Fibroblast of villous mesenchyme (primary cell): Measurements from ENCODE around the gene ZNF611. TPM values are rescaled to one million over a fixed set of nuclear protein-coding genes. Genes with fewer than 3 reads are reported as not detected.
"Not testable (repeated sequence)": the region's sequence is repeated elsewhere in the genome, so short reads cannot be mapped to it uniquely, and the experiment has no call there.

Experiments used
- DNase-seq: peaks from one replicate; pipeline ENCODE4 v3.0.0-alpha.2; 2010; ENCODE audit warnings: low read depth
- H3K4me3 ChIP-seq: 2 replicates; pipeline ENCODE4 v1.5.1; 2011; ENCODE audit warnings: low read depth, mild to moderate bottlenecking, low read length
- total RNA-seq: library from RNA; depleted of rRNA; stranded (reverse); fragments of >200 nt; gene quantifications from 2 replicates; pipeline ENCODE4 v1.2.3, GENCODE V29; 2012
- TF ChIP-seq, protein P1 (sequence below): IDR thresholded peaks from 2 replicates; pipeline ENCODE4 v1.5.1; 2012; ENCODE audit warnings: low read depth, mild to moderate bottlenecking, low read length; ENCODE audit not compliant: insufficient read depth

The ZNF611 gene
- 10.0 and 13.4 TPM in 2 replicates for total RNA-seq

DNA sequence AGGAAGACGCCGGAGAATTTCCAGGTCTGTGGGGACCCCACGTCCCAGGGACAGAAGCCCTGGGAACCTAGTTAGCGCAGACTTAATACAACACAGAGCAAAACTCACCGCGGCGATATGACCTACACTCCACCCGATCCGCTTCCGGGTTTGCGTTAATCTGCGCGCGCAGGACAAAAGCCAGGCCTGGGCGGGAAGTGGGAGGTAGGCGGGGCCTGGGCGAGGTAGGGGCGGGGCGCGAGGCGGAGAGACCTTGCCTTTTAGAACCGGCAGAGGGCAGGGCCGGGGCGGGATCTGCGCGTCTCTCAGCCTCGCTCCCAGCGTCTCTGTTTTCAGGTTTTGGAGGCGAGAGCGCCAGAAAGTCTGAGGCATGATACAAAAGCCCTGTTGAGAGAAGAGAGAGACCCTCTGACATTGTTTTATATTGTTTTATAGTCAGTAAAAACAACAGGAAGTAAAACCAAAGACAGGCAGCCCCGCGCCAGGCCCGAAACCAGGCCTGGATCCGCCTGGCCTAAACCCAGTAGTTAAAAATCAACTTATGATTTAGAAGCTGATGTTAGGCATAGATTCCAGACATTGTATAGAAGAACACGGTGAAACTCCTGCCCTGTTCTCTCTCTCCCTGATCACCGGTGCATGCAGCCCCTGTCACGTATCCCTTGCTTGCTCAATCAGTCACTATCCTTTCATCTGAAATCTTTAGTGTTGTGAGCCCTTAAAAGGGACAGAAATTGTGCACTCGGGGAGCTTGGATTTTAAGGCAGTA is at the start of gene ZNF611:
Gene ZNF611 (minus strand): TSS at position 152 of the 769 bp plus-strand sequence. CDS start 19,150 bp downstream, outside the sequence.
- peak within 1 kb of the TSS; percentile 96 for H3K4me3 ChIP-seq
- DNase-seq = peak; percentile 97
- TF ChIP-seq, protein P1, sequence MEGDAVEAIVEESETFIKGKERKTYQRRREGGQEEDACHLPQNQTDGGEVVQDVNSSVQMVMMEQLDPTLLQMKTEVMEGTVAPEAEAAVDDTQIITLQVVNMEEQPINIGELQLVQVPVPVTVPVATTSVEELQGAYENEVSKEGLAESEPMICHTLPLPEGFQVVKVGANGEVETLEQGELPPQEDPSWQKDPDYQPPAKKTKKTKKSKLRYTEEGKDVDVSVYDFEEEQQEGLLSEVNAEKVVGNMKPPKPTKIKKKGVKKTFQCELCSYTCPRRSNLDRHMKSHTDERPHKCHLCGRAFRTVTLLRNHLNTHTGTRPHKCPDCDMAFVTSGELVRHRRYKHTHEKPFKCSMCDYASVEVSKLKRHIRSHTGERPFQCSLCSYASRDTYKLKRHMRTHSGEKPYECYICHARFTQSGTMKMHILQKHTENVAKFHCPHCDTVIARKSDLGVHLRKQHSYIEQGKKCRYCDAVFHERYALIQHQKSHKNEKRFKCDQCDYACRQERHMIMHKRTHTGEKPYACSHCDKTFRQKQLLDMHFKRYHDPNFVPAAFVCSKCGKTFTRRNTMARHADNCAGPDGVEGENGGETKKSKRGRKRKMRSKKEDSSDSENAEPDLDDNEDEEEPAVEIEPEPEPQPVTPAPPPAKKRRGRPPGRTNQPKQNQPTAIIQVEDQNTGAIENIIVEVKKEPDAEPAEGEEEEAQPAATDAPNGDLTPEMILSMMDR = peak; percentile 75

DNA sequence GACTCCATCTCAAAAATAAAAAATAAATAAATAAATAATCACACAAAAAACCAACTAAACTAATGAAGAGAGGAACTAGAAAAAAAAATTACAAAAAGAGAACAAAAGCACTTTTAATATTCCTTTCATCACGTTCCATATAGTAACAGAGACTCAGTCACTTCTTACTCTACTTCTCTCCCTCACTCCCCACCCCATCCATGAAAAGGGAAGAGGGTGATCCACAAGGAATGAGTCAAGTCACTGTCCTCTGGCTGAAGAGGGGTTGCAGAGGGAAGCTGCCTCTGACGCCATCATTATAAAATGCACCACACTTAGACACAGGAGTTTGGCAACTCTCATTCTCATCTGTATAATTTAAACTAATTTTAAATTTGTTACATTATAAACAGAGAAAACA is 48.0 kb upstream of the ZNF611 start:
- H3K4me3 ChIP-seq = not testable (repeated sequence)

DNA sequence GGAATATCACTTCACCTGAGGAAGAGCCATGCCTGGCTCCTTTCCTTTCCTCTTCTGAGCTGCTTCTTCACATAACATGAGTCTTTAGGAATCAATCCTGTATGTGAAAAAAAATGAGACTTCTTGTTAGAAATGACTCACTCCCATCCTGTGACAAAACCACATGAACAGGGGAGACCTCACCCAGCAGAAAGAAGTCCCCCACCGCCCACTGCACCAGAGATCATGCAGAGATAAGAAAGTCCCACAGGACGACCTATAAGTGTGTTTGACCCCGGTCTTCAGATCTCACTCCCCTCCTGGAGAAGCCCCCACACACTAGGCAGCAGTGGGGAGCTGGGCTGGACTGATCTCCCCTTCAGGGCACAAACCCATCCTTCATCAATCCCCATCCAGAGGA is 44.0 kb upstream of the ZNF611 start:
- no peak overlapping the region for H3K4me3 ChIP-seq
- TF ChIP-seq, protein P1 = no peak
- no peak for DNase-seq

More for the DNA sequence above, 48.0 kb upstream of the ZNF611 start:
- peak; percentile 5 for DNase-seq

DNA sequence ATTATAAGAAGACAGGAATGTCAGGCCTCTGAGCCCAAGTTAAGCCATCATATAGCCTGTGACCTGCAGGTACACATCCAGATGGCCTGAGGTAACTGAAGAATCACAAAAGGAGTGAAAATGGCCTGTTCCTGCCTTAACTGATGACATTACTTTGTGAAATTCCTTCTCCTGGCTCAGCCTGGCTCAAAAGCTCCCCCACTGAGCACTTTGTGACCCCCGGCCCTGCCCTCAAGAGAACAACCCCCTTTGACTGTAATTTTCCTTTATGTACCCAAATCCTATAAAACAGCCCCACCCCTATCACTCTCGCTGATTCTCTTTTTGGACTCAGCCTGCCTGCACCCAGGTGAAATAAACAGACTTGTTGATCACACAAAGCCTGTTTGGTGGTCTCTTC is 21.6 kb upstream of the ZNF611 start:
- H3K4me3 ChIP-seq, DNase-seq: not testable (repeated sequence)

DNA sequence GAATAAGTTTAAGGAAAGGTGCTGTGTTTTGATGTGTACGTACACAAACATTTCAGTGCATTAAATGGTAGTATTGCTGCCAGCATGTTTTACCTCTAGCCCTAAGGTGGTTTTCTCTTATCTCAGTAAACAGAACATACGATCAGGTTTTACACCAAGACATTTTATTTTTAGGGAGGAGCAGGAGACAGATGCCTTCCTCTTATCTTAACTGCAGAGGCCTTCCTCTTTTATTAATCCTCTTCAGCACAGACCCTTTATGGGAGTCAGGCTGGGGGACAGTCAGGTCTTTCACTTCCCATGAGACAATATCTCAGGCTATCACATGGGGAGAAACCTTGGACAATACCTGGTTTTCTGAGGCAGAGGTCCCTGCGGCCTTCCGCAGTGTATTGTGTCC is 14.9 kb upstream of the ZNF611 start:
- TF ChIP-seq, protein P1 = no peak
- H3K4me3 ChIP-seq = no peak overlapping the region
- no peak for DNase-seq

DNA sequence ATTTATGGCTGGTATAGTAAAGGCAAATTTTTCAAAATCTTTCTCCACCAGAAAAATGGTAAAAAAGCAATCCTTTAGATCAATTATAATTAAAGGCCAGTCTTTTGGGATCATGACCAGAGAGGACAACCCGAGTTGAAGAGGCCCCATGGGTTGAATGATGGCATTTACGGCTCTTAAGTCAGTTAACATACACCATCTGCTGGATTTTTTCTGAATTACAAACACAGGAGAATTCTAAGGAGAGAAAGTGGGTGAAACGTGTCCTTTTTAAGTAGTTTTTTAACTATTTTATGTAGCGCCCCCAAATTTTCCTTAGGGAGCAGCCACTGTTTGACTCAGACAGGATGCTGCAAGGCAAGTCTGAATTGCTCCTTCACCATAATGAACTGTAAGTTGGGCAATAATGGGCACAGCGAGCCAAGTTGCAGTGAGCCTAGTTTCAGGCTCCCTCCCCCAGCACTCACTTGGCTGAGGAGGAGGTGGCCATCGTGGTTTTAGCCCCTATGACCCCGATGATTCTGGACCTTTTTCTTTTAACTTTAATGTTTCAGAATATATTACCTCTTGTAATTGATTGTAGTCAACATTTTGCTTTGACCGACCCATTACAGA is 13.6 kb upstream of the ZNF611 start:
- no peak overlapping the region for H3K4me3 ChIP-seq
- TF ChIP-seq, protein P1 = peak; percentile 50
- DNase-seq = peak; percentile 69

DNA sequence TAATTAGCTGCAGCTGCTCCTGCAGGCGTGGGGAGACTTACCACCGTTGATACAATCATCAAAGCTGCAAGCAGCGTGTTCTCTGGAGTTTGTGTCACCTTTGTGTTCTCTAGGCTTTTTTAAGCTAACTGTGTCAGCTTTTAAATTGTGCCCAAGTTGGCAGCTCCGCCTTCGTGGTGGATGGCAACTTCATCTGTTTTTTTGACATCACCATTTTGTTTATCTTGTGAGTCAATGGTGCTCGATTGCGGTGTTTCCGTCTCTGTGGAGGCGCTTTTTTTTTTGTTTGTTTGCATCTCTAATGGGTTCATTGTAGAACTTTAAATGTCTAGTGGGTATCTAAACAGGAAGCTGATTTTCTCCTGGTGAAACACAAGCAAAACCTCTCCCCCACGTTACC is 11.1 kb upstream of the ZNF611 start:
- H3K4me3 ChIP-seq, DNase-seq: not testable (repeated sequence)

DNA sequence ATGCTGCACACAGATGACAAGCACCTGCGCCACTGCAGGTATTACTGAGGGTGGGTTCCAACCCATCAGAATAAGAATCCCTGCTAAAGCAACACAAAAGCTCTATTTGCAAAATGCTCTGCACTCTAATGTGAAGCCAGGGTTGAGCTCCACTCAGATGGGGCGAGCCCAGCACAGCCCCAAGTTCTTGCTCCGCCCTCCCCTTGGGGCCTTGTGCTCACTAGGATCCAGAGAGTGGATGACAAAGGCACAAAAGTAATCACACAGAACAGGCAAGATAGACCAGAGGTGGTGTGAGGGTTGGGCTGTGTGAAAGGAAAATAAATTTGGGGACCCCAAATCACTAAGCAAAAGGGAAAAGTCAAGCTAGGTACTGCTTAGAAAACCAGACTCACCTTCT is 8.2 kb upstream of the ZNF611 start:
- TF ChIP-seq, protein P1 = no peak
- no peak for DNase-seq
- no peak overlapping the region for H3K4me3 ChIP-seq
